Peyer's patch (tissue), 4 donors: ENCODE data around the gene PDE2A.

Experiments used
- CTCF ChIP-seq, 6 experiments: fragments of 450-650 bp in 4 of 6; fragments of 200-600 bp in 2 of 6; sonication (generic) in 1 of 6; IDR thresholded peaks; one replicate each; pipeline ENCODE4 v1.5.1; 2017 to 2019; ENCODE audit warnings: antibody characterized with exemption in 6 of 6, mild to moderate bottlenecking in 3 of 6, moderate library complexity in 1 of 6
- POLR2A ChIP-seq, 2 donors: fragments of 450-650 bp; IDR thresholded peaks; one replicate each; pipeline ENCODE4 v1.5.1; 2017; ENCODE audit warnings: antibody characterized with exemption in 2 of 2, mild to moderate bottlenecking in 2 of 2, moderate library complexity in 2 of 2

- TF ChIP-seq POLR2A (IDR thresholded peaks at IDR 0.05) (no peak), CTCF (IDR thresholded peaks at IDR 0.05) (no peak)
Observed at GRCh38 chr11:72648384-72649136, 25.7 kb downstream of the PDE2A start.
